LNCAP (cell line): Measurements from ENCODE around the gene SCFD2.

ENCODE experiments used
- CTCF ChIP-seq: fragments of 450-650 bp; IDR thresholded peaks from 2 replicates; pipeline ENCODE4 v1.5.1; 2017; ENCODE audit warnings: mild to moderate bottlenecking

SCFD2 gene

GRCh38 chr4:53128706-53129357 lies 237.0 kb downstream of the SCFD2 start:
- no peak for TF ChIP-seq CTCF

DNA sequence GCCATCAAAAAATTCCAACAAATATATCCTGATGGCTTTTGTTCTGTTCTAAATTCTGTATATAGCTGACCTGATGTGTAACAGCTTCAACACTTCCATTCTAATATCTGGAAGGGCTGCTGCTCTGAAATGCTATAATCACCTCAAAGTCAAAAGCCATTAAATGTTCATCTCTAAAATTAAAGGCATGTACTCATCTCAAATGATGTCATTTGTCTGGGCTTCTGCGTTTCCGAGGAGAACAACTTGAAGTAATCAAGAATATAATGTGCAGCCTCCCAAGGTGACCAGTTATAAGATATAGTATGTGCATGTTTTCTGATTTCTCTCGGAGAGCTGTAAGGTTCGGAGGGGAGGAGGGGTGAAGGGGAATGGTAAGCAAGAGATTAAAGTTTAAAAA lies 237.6 kb downstream of the SCFD2 start:
- TF ChIP-seq CTCF, result no peak

GRCh38 chr4:53127365-53127764 lies 238.5 kb downstream of the SCFD2 start:
- no peak for TF ChIP-seq CTCF

DNA sequence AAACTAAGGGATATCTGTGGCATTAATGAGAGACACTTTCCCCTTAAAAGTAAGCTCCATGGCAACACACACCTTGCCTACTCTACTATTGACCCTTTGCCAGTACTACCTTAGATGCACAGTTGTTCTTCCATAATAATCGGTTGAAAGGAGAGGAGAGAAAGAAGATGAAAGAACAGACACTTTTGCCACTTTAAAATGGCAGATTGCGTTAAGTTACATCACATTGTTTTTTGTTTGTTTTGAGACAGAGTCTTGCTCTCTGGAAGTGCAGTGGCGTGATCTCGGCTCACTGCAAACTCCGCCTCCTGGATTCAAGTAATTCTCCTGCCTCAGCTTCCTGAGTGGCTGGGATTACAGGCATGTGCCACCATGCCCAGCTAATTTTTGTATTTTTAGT lies 239.8 kb downstream of the SCFD2 start:
- no peak for TF ChIP-seq CTCF

DNA sequence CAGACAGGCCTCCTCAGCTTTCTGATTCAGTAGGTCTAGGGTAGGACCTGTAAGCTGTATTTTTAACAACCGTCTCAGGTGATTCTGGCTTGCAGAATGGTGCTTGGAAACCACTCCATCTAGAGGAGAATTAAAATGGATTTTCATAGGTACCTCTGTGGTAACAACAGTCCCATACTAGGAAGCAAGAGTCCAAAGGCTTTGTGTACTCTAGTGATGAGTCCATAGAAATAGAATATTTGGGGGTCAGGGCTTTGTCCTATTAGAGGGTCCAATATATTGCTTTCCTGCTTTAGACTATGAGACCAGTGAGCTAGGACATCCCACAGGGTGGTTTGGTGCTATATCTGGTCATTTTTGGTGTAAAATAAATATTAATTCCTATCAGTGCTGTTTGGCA lies 242.0 kb downstream of the SCFD2 start:
- no peak for TF ChIP-seq CTCF

DNA sequence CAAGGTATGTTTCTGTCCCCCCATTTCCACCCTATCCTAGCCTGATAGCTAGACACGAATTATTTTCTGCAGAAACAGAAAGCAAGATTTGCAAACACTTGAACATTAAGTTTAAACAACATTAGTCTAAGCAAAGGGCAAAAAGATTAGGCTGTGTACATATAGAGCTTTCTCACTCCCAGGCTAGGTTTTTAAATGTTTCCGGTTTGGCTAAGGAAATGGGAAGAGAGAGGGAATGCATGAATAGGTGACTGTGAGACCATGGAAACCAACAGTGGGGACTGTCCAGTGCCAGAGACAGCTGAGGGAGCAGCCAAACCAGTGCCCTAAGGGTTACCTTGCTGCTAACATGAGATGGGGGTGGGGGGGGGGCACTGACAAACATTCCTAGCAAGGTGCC lies 242.7 kb downstream of the SCFD2 start:
- TF ChIP-seq CTCF, result no peak

DNA sequence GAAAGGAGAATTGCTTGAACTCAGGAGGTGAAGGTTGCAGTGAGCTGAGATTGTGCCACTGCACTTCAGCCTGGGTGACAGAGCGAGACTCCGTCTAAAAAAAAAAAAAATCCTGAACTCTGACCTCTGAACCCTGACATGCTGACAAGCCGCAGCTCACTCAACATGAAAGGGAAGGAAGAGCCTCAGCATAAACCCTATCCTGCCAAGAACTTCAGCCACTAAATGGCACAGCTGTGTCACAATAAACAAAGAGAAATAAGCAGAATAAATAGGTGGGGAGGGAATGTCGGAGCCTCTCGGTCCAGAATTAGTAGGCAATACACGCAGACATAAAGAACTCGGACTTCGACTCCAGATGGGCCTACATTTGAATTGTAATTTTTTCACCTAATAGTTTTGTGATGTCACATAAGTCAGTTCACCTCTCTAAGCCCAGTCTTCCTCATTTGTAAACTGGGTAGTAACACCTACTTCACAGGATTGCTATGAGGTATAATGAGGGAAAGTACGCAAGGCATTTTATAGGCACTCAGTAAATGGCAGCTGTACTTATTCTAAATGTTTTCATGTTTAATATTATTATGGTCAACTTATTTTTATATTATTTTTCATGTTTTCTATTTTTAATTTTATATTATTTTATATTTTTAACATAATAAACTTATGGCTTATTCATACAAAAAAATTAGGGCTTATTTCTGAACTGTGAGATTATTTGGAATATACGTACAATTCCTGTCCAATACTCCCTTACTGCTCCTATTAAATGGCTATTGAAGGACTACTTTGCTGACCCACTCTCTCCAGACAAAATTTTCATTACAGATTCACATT lies 243.4 kb downstream of the SCFD2 start:
- no peak for TF ChIP-seq CTCF
